T-helper 1 cell treated with Interleukin-12 subunit alpha and Interleukin-12 subunit beta and Interleukin-4 antibody, amounts not matched to agents 30 μg/mL and 1 μg/mL, for 36 hours (primary cell): ENCODE measurements around the gene SPC24.
"Not testable (repeated sequence)": the region's sequence is repeated elsewhere in the genome, so short reads cannot be mapped to it uniquely, and the experiment has no call there.

ENCODE experiments used
- H3K27ac Mint-ChIP-seq: one replicate; pipeline ENCODE4 v1.8.0; 2021; ENCODE audit warnings: mild to moderate bottlenecking, mixed read lengths
- H3K27me3 Mint-ChIP-seq: one replicate; pipeline ENCODE4 v1.8.0; 2021; ENCODE audit warnings: low read depth, mixed read lengths
- H3K36me3 Mint-ChIP-seq: one replicate; pipeline ENCODE4 v1.8.0; 2021; ENCODE audit warnings: low read depth, mixed read lengths
- H3K4me1 Mint-ChIP-seq: one replicate; pipeline ENCODE4 v1.8.0; 2021; ENCODE audit warnings: low read depth, mixed read lengths
- H3K4me3 Mint-ChIP-seq: one replicate; pipeline ENCODE4 v1.8.0; 2021; ENCODE audit warnings: mild to moderate bottlenecking, moderate library complexity, mixed read lengths
- H3K9me3 Mint-ChIP-seq: one replicate; pipeline ENCODE4 v1.8.0; 2021; ENCODE audit warnings: mixed read lengths

The SPC24 gene

GRCh38 chr19:11164296-11164695 is 8.7 kb upstream of the SPC24 start:
- no peaks in the 10 kb centered on the region for H3K27me3 Mint-ChIP-seq
- H3K27ac Mint-ChIP-seq, result no peak overlapping the region
- no peaks in the 10 kb centered on the region for H3K4me1 Mint-ChIP-seq
- H3K9me3 Mint-ChIP-seq, result no peaks in the 10 kb centered on the region
- no peak overlapping the region for H3K4me3 Mint-ChIP-seq
- H3K36me3 Mint-ChIP-seq, result no peaks in the 10 kb centered on the region

DNA sequence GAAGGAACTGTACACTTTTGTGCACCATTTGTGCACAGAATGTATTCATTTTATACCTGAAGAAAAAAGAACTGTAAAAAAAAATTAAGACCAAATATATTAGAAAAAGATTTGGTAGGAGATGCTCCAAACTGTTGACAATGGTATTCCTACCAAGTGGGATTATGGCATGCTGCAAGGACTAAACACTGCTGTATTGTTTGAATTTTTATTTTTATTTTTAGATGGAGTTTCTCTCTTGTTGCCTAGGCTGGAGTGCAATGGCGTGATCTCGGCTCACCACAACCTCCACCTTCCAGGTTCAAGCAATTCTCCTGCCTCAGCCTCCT is 4.8 kb upstream of the SPC24 start:
- H3K27ac Mint-ChIP-seq, H3K4me3 Mint-ChIP-seq, H3K36me3 Mint-ChIP-seq, H3K27me3 Mint-ChIP-seq, H3K9me3 Mint-ChIP-seq, H3K4me1 Mint-ChIP-seq: not testable (repeated sequence)

GRCh38 chr19:11159598-11160439 is 4.2 kb upstream of the SPC24 start:
- H3K27ac Mint-ChIP-seq, result no peak overlapping the region

GRCh38 chr19:11154683-11155047 is 917 bp downstream of the SPC24 start:
- Mint-ChIP-seq H3K4me1 (peaks cover 25% of the 10 kb centered on the region), H3K4me3 (peak overlapping the region; percentile 87), H3K27ac (peak overlapping the region; percentile 67), H3K9me3 (no peaks in the 10 kb centered on the region), H3K36me3 (peaks cover 5% of the 10 kb centered on the region), H3K27me3 (no peaks in the 10 kb centered on the region)

More at GRCh38 chr19:11159598-11160439, 4.2 kb upstream of the SPC24 start:
- H3K27me3 Mint-ChIP-seq, result no peaks in the 10 kb centered on the region
- no peak overlapping the region for H3K4me3 Mint-ChIP-seq
- peaks cover 9% of the 10 kb centered on the region for H3K4me1 Mint-ChIP-seq
- H3K9me3 Mint-ChIP-seq, result no peaks in the 10 kb centered on the region
- H3K36me3 Mint-ChIP-seq, result no peaks in the 10 kb centered on the region

DNA sequence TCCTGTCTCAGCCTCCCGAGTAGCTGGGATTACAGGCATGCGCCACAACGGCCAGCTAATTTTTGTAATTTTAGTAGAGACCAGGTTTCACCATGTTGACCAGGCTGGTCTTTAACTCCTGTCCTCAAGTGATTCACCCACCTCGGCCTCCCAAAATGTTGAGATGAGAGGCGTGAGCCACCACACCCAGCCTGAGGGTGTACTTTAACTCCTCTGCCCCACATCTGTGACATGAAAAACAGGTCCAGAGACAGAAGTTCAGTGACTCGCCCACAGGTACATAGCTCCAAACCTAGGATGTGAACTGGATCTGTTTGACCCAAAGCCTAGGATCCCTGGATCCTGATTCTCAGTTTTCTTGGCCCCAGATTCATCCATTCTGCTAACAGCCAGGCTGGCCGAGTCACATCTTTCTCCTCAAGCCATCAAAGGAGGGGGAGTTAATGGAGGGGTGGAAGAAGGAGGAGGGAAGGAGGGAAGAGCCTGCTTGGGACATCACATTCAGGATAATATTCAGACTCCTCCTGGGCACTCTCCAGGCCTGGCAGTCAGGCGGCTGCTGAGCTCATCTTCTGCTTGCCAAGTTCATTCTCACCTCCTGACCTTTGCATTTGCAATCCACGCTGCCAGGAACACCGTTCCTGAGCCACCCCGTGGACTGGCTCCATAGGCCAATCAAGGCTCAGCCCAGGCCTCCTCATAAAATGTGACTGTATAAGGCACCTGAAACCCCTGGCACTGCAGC is 3.1 kb downstream of the SPC24 start:
- Mint-ChIP-seq H3K4me3 (no peak overlapping the region), H3K4me1 (peaks cover 25% of the 10 kb centered on the region), H3K27me3 (no peaks in the 10 kb centered on the region), H3K27ac (no peak overlapping the region), H3K36me3 (peaks cover 8% of the 10 kb centered on the region), H3K9me3 (no peaks in the 10 kb centered on the region)

GRCh38 chr19:11151181-11151580 is 4.4 kb downstream of the SPC24 start:
- Mint-ChIP-seq H3K9me3 (no peaks in the 10 kb centered on the region), H3K27ac (no peak overlapping the region), H3K4me1 (peaks cover 21% of the 10 kb centered on the region), H3K36me3 (peaks cover 11% of the 10 kb centered on the region), H3K4me3 (no peak overlapping the region), H3K27me3 (no peaks in the 10 kb centered on the region)

DNA sequence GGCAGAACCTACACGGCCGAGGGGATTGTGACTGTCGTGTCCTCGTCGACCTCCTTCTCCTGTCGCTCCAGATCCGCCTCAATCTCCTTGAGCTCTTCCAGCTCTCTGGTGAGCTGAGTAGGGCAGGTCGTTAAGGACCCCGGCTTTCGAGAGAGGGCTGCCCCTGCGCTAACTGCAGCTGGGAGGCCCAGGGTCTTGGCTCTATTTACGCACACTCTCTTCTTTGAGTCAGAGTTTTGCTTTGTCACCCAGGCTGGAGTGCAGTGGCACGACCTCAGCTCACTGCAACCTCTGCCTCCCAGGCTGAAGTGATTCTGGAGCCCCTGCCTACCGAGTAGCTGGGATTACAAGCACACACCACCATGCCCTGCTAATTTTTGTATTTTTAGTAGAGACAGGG is 7.6 kb downstream of the SPC24 start:
- no peak overlapping the region for H3K4me3 Mint-ChIP-seq
- peaks cover 11% of the 10 kb centered on the region for H3K4me1 Mint-ChIP-seq
- H3K36me3 Mint-ChIP-seq, result peaks cover 18% of the 10 kb centered on the region
- H3K9me3 Mint-ChIP-seq, result no peaks in the 10 kb centered on the region
- H3K27ac Mint-ChIP-seq, result no peak overlapping the region
- H3K27me3 Mint-ChIP-seq, result no peaks in the 10 kb centered on the region

GRCh38 chr19:11145536-11145924 is 10.1 kb downstream of the SPC24 start:
- Mint-ChIP-seq H3K27ac (no peak overlapping the region), H3K9me3 (no peaks in the 10 kb centered on the region), H3K4me3 (no peak overlapping the region)

DNA sequence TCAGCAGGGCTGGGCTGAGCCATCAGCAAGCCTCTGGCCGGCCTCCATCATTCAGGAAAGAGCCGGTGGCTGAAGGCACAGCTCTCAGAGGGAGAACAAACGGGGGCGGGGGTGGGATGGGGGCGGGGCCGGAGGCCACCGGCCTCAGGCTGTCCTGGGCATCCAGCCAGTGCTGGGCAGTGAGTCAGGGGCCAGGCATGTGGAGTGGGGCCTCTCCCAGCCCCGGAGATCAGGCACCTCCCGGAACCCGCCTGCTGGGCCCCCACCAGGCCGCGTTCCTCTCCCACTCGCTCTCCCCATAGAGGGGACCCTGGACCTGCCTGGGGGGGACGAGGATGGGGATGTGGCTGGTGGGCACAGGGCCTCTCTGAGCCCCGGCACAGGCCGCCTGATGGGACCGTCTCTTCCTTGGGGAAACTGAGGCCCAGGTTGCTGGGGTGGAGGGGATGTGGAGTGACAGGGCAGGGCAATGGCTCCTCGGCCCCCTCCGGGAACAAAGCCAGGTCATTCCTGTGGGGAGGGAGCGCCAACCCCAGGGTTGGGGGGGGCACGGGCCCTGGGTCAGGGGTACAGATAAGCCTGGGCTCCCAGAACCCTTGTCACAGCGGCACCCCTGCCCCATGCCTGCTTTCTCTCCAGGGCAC is 12.9 kb downstream of the SPC24 start:
- no peaks in the 10 kb centered on the region for H3K9me3 Mint-ChIP-seq
- H3K27me3 Mint-ChIP-seq, result no peaks in the 10 kb centered on the region
- H3K4me3 Mint-ChIP-seq, result no peak overlapping the region
- no peak overlapping the region for H3K27ac Mint-ChIP-seq
- peaks cover 12% of the 10 kb centered on the region for H3K36me3 Mint-ChIP-seq
- H3K4me1 Mint-ChIP-seq, result peaks cover 7% of the 10 kb centered on the region

More at GRCh38 chr19:11145536-11145924, 10.1 kb downstream of the SPC24 start:
- no peaks in the 10 kb centered on the region for H3K27me3 Mint-ChIP-seq
- H3K4me1 Mint-ChIP-seq, result peaks cover 2% of the 10 kb centered on the region
- H3K36me3 Mint-ChIP-seq, result peaks cover 15% of the 10 kb centered on the region

GRCh38 chr19:11141937-11142527 is 13.6 kb downstream of the SPC24 start:
- Mint-ChIP-seq H3K9me3 (no peaks in the 10 kb centered on the region), H3K27me3 (no peaks in the 10 kb centered on the region), H3K36me3 (peaks cover 10% of the 10 kb centered on the region), H3K4me1 (peaks cover 9% of the 10 kb centered on the region), H3K27ac (no peak overlapping the region), H3K4me3 (no peak overlapping the region)

DNA sequence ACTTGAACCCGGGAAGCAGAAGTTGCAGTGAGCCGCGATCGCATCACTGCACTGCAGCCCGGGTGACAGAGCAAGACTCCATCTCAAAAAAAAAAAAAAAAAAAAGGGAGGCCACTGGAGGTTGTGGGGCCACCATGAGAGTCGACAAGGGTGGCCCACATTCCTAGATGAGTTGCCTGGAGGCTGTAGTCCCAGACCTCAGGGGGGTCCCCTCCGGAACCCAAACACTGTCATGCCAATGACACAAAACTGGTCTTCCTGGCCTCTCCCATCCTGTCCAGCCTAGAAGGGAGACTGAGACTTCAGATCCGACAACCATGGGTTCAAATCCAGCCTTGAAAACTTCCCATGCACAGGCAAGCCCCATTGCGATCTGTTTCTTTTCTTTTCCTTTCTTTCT is 14.7 kb downstream of the SPC24 start:
- Mint-ChIP-seq H3K27ac (no peak overlapping the region), H3K4me1 (peaks cover 9% of the 10 kb centered on the region), H3K9me3 (no peaks in the 10 kb centered on the region), H3K36me3 (peaks cover 6% of the 10 kb centered on the region), H3K27me3 (no peaks in the 10 kb centered on the region), H3K4me3 (no peak overlapping the region)

- not testable (repeated sequence) for H3K4me1 Mint-ChIP-seq, H3K27me3 Mint-ChIP-seq, H3K27ac Mint-ChIP-seq, H3K36me3 Mint-ChIP-seq, H3K9me3 Mint-ChIP-seq, H3K4me3 Mint-ChIP-seq
These were observed 15.5 kb downstream of the SPC24 start for GRCh38 chr19:11140023-11140538.

GRCh38 chr19:11138601-11139300 is 16.8 kb downstream of the SPC24 start:
- Mint-ChIP-seq H3K27me3 (no peaks in the 10 kb centered on the region), H3K4me1 (peaks cover 9% of the 10 kb centered on the region), H3K27ac (no peak overlapping the region), H3K36me3 (peaks cover 3% of the 10 kb centered on the region), H3K9me3 (no peaks in the 10 kb centered on the region), H3K4me3 (no peak overlapping the region)
